SIG-M5 treated with dmso at 0.1 percent for 504 hours (cell line): Measurements from ENCODE around the gene NUF2.
"Not testable (repeated sequence)": the region's sequence is repeated elsewhere in the genome, so short reads cannot be mapped to it uniquely, and the experiment has no call there.

ENCODE experiments used
- DNase-seq: peaks from one replicate; lab custom pipeline; 2025; ENCODE audit not compliant: unreplicated experiment; lab: John Stamatoyannopoulos, UW

The NUF2 gene

GRCh38 chr1:163321311-163322305 lies at the start of gene NUF2:
Gene NUF2, plus strand, starts transcription at chr1:163321954. Its CDS starts 4,098 bp downstream, at chr1:163326052.
- peak; percentile 98 for DNase-seq

GRCh38 chr1:163273766-163274441 lies 47.9 kb upstream of the NUF2 start:
- no peak for DNase-seq

- no peak for DNase-seq
Measured at GRCh38 chr1:163275222-163275621, 46.5 kb upstream of the NUF2 start.

GRCh38 chr1:163278602-163279001 lies 43.2 kb upstream of the NUF2 start:
- DNase-seq = no peak

GRCh38 chr1:163284867-163285266 lies 36.9 kb upstream of the NUF2 start:
- DNase-seq = not testable (repeated sequence)

GRCh38 chr1:163290025-163290640 lies 31.6 kb upstream of the NUF2 start:
- no peak for DNase-seq

GRCh38 chr1:163291461-163291860 lies 30.3 kb upstream of the NUF2 start:
- DNase-seq = no peak

GRCh38 chr1:163292153-163292552 lies 29.6 kb upstream of the NUF2 start:
- not testable (repeated sequence) for DNase-seq

- not testable (repeated sequence) for DNase-seq
Measured at GRCh38 chr1:163293497-163293896, 28.3 kb upstream of the NUF2 start.

- no peak for DNase-seq
Measured at GRCh38 chr1:163295949-163296348, 25.8 kb upstream of the NUF2 start.

- no peak for DNase-seq
Measured at GRCh38 chr1:163296504-163297263, 25.1 kb upstream of the NUF2 start.

- no peak for DNase-seq
Measured at GRCh38 chr1:163298365-163298764, 23.4 kb upstream of the NUF2 start.

- no peak for DNase-seq
Measured at GRCh38 chr1:163300568-163300967, 21.2 kb upstream of the NUF2 start.

GRCh38 chr1:163303561-163303960 lies 18.2 kb upstream of the NUF2 start:
- DNase-seq = no peak

- DNase-seq = no peak
Measured at GRCh38 chr1:163305441-163305840, 16.3 kb upstream of the NUF2 start.

- DNase-seq = no peak
Measured at GRCh38 chr1:163307479-163308171, 14.1 kb upstream of the NUF2 start.

- no peak for DNase-seq
Measured at GRCh38 chr1:163308811-163309210, 12.9 kb upstream of the NUF2 start.

GRCh38 chr1:163315773-163316374 lies 5.9 kb upstream of the NUF2 start:
- peak; percentile 22 for DNase-seq

- DNase-seq = no peak
Measured at GRCh38 chr1:163320891-163321290, 863 bp upstream of the NUF2 start.

- DNase-seq = not testable (repeated sequence)
Measured at GRCh38 chr1:163323339-163323738, 1.6 kb downstream of the NUF2 start.
